Measurements from ENCODE around the gene PSMC3.

The PSMC3 gene

DNA sequence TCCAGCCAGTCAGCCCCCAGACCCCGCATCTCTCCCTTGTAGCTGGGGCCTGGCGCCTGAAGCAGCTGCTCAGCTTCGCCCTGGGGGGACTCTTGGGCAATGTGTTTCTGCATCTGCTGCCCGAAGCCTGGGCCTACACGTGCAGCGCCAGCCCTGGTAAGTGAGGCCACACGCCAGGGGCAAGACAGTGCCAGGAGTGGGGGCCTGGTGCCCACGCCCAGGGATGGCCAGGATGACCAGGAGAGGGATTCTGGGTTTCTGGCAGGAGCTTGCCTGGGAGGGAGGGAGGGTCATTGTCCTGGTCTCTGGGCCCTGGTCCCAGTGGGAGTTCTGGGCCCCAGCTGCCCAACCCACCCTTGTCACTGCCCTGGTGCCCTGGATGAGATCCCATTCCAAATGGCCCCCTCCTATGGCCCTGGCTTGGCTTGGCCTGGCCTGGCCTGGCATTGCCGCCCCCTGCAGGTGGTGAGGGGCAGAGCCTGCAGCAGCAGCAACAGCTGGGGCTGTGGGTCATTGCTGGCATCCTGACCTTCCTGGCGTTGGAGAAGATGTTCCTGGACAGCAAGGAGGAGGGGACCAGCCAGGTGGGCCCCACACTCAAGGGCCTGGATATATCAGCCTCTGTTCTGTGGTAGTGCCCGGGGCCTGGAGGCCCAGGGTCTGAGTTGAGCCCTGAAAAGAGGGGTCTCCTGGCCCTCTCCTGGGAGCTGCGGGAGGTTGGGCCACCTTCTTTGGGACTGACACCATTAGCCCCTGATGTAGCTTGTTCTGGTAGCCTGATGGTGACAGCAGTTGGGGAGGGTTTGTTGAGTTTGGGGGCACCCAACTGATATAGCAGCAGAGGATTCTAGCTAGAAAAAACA is 14.1 kb downstream of the PSMC3 start:
- DNase-seq: peak; percentile 22 to 83

- DNase-seq: no peak
Measured at GRCh38 chr11:47410370-47411264, 15.6 kb downstream of the PSMC3 start.

DNA sequence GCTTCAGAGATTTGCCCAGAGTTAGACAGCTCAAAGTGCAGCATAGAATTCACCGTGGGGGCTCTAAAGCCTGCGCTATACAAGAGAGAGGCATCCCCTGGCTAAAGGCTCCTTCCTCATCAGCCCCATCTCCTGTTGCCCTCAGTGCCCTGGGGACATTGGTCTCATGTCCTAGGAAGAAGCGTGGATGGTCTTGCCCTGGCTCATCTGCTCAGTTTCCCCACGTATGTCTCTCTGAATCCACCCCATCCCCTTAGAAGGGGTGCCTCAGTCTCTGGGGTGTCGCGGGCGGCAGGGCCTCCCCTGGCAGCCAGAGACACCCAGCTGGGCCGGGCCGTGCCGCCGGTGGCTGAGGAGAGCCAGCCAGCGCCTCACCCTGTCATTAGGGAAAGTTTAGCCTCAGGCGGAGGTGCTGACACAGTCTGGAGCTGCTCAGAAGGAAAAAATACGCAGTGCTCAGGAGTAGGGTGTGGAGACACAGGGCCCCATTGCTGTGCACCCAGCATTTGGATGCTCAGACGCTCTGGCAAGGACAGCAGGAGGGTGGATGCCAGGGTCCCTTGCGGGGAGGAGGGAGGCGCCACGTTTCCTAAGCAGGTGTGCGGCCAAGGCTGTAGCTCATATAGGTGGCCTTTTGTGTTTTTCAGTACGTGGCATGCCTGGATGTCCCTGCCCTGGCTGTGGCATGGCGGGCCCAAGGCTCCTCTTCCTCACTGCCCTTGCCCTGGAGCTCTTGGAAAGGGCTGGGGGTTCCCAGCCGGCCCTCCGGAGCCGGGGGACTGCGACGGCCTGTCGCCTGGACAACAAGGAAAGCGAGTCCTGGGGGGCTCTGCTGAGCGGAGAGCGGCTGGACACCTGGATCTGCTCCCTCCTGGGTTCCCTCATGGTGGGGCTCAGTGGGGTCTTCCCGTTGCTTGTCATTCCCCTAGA is 16.5 kb downstream of the PSMC3 start:
- DNase-seq: peak in 1 of 2 experiments; percentile 52

- DNase-seq: peak in 1 of 2 experiments; percentile 68
Measured at GRCh38 chr11:47408598-47409439, 17.4 kb downstream of the PSMC3 start.

DNA sequence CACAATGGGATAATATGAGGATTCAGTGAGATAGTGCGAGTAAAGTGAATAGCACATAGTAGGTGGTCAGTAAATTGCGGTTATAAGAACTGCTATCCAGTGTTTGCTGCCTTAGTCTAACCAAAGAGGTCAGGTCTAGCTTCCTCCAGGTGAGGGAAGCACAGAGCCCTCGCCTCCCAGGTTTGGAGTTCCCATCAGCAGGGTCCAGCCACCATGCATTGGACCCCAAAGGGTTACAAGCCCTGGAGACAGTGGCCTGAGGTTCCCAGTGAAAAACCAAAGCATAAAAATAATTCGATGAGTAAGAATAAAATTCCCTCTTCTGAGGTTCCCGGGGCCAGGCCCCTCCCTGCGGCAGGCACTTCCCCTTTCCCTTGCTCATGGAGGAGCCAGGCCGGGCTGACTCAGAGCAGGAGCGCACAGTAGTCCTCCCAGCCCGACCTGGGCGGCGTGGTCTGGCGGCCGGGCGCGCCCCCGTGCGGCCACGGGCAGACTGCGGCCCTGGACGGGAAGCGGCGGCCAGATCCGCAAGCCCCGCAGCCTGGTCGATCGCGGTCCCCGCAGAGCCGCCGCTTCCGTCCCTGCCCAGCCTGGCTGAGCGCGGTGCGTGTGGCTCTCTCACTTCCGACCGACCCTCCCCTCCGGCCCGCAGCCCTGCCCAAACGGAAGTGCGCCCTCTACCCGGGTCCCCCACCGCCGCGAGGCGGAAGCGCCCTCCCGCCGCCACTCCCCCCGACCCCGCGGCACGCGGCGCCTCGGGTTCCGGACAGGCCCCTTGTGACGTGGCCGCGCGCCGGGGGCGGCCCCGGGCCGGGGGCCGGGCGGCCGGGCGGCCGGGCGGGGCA is 18.3 kb downstream of the PSMC3 start, which contains the start of gene SLC39A13:
Gene SLC39A13 (plus strand): TSS at position 845 of the 845 bp plus-strand sequence. CDS start 1,505 bp downstream, outside the sequence.
- DNase-seq: peak; percentile 91 to 98

- DNase-seq: peak; percentile 98 to 99
Measured at GRCh38 chr11:47406896-47407745, 19.1 kb downstream of the PSMC3 start.

DNA sequence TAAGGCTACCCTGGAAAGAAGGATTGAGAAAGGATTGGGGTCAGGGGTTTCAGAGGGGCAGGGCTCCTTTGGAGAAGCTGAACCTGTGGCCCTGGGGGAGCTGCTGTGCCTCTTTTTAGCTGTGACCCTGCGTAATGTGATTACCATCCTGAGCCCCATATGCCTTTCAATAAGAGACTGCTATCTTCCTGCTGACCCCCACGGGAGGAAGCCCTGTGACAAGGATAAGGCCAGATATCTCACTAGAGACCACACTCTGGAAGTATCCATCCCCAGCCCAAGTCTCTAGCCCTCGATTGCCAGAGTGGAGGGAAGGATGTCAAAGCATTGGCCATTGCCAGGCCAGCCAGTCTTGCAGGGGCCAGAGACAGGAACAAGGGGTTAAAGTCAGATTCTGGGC is 22.7 kb downstream of the PSMC3 start:
- no peak for DNase-seq

DNA sequence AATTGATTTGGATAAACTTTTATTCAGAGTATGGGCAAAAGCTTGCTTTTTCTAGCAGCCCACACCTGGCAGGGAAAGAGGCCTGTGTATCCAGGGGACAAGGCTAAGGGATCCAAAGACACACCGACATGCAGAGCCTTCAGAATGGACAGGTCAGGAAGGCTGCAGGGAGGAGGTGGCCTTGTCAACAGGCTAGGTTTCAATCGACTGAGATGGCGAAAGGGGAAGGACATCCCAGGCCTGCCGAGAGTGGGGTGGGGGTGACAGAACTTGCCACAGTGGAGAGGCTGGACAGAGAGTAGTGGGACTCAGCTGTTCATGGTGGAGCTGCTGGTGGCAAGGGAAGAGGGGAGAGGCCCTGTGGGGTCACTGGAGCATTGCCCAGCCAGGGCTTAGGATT is 23.1 kb downstream of the PSMC3 start:
- DNase-seq: no peak

DNA sequence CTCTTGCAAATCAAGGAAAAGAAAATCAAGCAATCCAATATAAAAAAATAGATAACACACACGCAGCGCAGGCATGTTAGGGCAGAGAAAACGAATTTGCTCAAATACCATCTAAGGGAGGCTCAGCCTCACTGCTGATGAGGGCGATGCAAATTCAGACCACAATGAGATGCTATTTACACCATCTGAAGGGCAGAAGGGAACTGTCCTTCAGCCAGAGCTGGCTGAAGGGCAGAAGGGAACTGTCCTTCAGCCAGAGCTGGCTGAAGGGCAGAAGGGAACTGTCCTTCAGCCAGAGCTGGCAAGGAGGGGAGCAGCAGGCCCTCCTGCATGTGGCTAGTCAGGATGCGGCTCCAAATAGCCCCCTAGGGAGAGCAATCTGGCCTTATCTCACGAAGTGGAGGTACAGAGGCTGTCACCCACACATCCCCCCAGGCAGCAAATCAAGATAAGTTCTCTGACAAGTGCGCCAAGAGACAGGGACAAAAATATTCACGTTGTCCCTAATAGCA is 25.4 kb downstream of the PSMC3 start:
- DNase-seq: peak; percentile 81 to 85

DNA sequence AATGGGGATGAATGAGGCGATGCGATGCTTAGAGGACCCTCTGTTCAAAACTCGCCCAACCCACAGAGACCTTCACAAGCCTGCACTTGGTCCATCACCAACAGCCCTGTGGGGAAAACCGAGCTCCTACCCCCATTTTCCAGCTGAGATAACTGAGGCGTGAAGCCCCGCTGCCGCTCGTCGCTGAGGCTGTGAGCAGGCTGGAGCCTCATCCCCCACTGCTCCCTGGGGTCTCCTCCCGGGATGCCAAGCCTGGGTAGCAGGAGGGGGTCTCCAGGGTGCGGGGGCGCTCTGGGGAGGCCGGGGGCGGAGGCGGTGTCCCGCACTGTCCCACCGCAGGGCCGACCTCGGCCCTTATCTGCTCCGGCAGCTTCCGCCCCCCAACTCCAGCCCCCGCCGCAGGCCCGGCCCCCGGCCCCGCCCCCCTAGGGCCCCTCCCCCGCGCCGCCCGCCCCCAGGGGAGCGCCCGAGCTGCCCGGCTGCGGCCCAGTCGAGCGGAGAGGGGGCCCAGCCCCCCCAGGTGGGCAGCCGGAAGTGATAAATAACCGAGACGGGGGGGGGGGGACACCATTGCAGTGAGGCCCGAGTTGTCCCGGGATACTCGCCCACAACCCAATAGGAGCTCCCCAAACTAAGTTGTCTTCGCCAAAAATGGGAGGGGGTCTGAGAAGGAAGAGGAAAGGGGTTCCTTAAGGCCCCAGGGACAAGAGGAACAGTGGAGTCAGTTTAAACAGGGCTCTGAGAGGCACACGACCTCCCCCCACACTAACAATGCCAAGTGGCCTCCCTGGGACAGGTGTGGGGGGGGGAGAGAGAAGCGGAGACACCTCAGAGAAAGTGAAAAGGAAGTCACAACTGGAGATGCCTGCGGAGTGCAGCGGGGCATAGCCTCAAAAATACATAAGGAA is 26.1 kb downstream of the PSMC3 start:
- peak in 1 of 2 experiments; percentile 69 for DNase-seq

GRCh38 chr11:47398551-47398950 is 27.7 kb downstream of the PSMC3 start:
- DNase-seq: no peak

DNA sequence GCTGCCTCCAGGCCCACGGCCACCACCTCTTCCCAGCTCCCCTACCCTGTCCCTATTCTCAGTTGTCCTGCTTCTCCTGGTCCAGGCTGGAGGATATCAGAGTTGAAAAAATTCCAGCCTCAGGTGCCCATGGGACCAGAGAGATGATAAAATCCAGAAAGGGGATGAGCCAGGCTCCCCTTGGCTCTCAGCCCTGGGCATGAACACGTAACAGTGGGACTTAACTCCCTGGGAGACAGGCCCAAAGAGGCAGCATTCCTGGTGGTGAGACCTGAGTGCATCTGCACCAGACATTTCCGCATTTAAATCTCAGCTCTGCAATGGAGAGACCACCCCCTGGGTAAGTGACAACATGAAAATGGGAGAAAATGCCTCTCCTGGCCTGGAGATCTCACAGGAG is 28.2 kb downstream of the PSMC3 start:
- DNase-seq: no peak

- no peak for DNase-seq
Measured at GRCh38 chr11:47396049-47396320, 30.3 kb downstream of the PSMC3 start.

GRCh38 chr11:47395223-47396048 is 30.8 kb downstream of the PSMC3 start:
- DNase-seq: no peak

- no peak for DNase-seq
Measured at GRCh38 chr11:47394322-47395222, 31.7 kb downstream of the PSMC3 start.

- no peak for DNase-seq
Measured at GRCh38 chr11:47394050-47394321, 32.3 kb downstream of the PSMC3 start.
